ENCODE results near the gene ADD2. TPM values are rescaled to one million over a fixed set of nuclear protein-coding genes. Genes with fewer than 3 reads are reported as not detected.

Gene ADD2
- total RNA-seq, 1 donor from 2014 or later, result 0.15 TPM

GRCh38 chr2:70797506-70797905 lies 29.5 kb upstream of the ADD2 start:
- H3K27me3 Mint-ChIP-seq (ENCODE audit: low read depth), result peaks cover 47% of the 10 kb centered on the region

DNA sequence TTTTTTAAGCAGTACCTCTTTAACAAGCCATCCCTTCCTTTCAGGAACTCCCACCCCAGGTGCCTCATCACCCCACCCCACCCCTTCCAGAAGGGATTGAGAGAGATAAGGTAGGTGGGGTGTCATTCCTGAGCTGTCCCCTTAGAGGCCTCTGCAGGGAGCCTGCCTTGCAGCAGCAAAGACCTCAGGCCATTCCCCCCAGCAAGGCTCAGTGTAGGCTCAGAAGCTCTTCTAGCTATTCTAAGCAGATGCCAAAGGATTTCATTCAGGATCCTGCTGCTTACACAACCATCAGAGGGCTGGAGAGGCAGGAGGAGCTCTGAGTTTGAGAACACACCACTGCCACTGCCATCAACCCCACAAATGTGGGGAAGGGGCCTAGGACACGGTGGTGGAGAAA lies 28.3 kb upstream of the ADD2 start:
- H3K36me3 Mint-ChIP-seq (ENCODE audit: low read depth), result peaks cover 8% of the 10 kb centered on the region
- H3K27ac Mint-ChIP-seq (ENCODE audit: unreplicated experiment), result no peak overlapping the region
- no peak overlapping the region for H3K4me3 Mint-ChIP-seq (ENCODE audit: unreplicated experiment)
- H3K27me3 Mint-ChIP-seq (ENCODE audit: low read depth), result peaks cover 53% of the 10 kb centered on the region
- H3K9me3 Mint-ChIP-seq (ENCODE audit: low read depth), result peaks cover 21% of the 10 kb centered on the region
- TF ChIP-seq, protein P1, sequence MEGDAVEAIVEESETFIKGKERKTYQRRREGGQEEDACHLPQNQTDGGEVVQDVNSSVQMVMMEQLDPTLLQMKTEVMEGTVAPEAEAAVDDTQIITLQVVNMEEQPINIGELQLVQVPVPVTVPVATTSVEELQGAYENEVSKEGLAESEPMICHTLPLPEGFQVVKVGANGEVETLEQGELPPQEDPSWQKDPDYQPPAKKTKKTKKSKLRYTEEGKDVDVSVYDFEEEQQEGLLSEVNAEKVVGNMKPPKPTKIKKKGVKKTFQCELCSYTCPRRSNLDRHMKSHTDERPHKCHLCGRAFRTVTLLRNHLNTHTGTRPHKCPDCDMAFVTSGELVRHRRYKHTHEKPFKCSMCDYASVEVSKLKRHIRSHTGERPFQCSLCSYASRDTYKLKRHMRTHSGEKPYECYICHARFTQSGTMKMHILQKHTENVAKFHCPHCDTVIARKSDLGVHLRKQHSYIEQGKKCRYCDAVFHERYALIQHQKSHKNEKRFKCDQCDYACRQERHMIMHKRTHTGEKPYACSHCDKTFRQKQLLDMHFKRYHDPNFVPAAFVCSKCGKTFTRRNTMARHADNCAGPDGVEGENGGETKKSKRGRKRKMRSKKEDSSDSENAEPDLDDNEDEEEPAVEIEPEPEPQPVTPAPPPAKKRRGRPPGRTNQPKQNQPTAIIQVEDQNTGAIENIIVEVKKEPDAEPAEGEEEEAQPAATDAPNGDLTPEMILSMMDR (IDR thresholded peaks at IDR 0.05), result no peak
- no peaks in the 10 kb centered on the region for H3K4me1 Mint-ChIP-seq (ENCODE audit: low read depth)
- DNase-seq (ENCODE audit: low spot score), result no peak

More at GRCh38 chr2:70797506-70797905, 29.5 kb upstream of the ADD2 start:
- no peak for DNase-seq (ENCODE audit: low spot score)
- TF ChIP-seq, protein P1 (IDR thresholded peaks at IDR 0.05), result no peak
- no peak overlapping the region for H3K4me3 Mint-ChIP-seq (ENCODE audit: unreplicated experiment)
- peaks cover 8% of the 10 kb centered on the region for H3K36me3 Mint-ChIP-seq (ENCODE audit: low read depth)
- no peak overlapping the region for H3K27ac Mint-ChIP-seq (ENCODE audit: unreplicated experiment)
- H3K9me3 Mint-ChIP-seq (ENCODE audit: low read depth), result peaks cover 21% of the 10 kb centered on the region
- H3K4me1 Mint-ChIP-seq (ENCODE audit: low read depth), result no peaks in the 10 kb centered on the region

- TF ChIP-seq, protein P1 (IDR thresholded peaks at IDR 0.05), result no peak
Observed at GRCh38 chr2:70795164-70795995, 27.4 kb upstream of the ADD2 start.

GRCh38 chr2:70793450-70793849 lies 25.4 kb upstream of the ADD2 start:
- Mint-ChIP-seq H3K4me1 (ENCODE audit: low read depth) (peaks cover 6% of the 10 kb centered on the region), H3K27ac (ENCODE audit: unreplicated experiment) (peak overlapping the region; percentile 18), H3K27me3 (ENCODE audit: low read depth) (peaks cover 56% of the 10 kb centered on the region), H3K4me3 (ENCODE audit: unreplicated experiment) (no peak overlapping the region), H3K36me3 (ENCODE audit: low read depth) (peaks cover 4% of the 10 kb centered on the region), H3K9me3 (ENCODE audit: low read depth) (peaks cover 6% of the 10 kb centered on the region)
- DNase-seq (ENCODE audit: low spot score), result no peak
- TF ChIP-seq, protein P1 (IDR thresholded peaks at IDR 0.05), result no peak

More at GRCh38 chr2:70795164-70795995, 27.4 kb upstream of the ADD2 start:
- Mint-ChIP-seq H3K4me1 (ENCODE audit: low read depth) (no peaks in the 10 kb centered on the region), H3K9me3 (ENCODE audit: low read depth) (peaks cover 19% of the 10 kb centered on the region), H3K36me3 (ENCODE audit: low read depth) (peaks cover 8% of the 10 kb centered on the region), H3K27me3 (ENCODE audit: low read depth) (peaks cover 58% of the 10 kb centered on the region), H3K27ac (ENCODE audit: unreplicated experiment) (no peak overlapping the region), H3K4me3 (ENCODE audit: unreplicated experiment) (no peak overlapping the region)
- no peak for DNase-seq (ENCODE audit: low spot score)

GRCh38 chr2:70790136-70790828 lies 22.3 kb upstream of the ADD2 start, which contains the start of gene FIGLA:
Gene FIGLA (minus strand): TSS chr2:70790643. CDS start chr2:70790638, 5 bp downstream.
- DNase-seq (ENCODE audit: low spot score), result no peak
- peaks cover 4% of the 10 kb centered on the region for H3K36me3 Mint-ChIP-seq (ENCODE audit: low read depth)
- H3K4me3 Mint-ChIP-seq (ENCODE audit: unreplicated experiment), result peak within 1 kb of the TSS; percentile 67
- TF ChIP-seq, protein P1 (IDR thresholded peaks at IDR 0.05), result no peak
- no peak within 1 kb of the TSS for H3K27ac Mint-ChIP-seq (ENCODE audit: unreplicated experiment)
- H3K9me3 Mint-ChIP-seq (ENCODE audit: low read depth), result peaks cover 6% of the 10 kb centered on the region
- H3K4me1 Mint-ChIP-seq (ENCODE audit: low read depth), result peaks cover 6% of the 10 kb centered on the region
- peaks cover 66% of the 10 kb centered on the region for H3K27me3 Mint-ChIP-seq (ENCODE audit: low read depth)

All from chondrocyte (in vitro differentiated cells).